MM.1S (cell line): ENCODE measurements around the gene DNAJC15.

Experiments used
- CTCF ChIP-seq: fragments of 300-600 bp; sonication (generic); IDR thresholded peaks from 2 replicates; pipeline ENCODE4 v1.5.1; 2016; ENCODE audit warnings: antibody characterized with exemption, low read length, mixed read lengths
- EZH2 ChIP-seq: fragments of 300-600 bp; sonication (generic); optimal IDR thresholded peaks from 2 replicates; pipeline ENCODE3; 2017; ENCODE audit warnings: low read depth, mild to moderate bottlenecking, antibody characterized with exemption, low read length, mixed read lengths
- EZH2phosphoT487 ChIP-seq: fragments of 300-600 bp; sonication (generic); IDR thresholded peaks from 2 replicates; pipeline ENCODE4 v1.6.1; 2018; ENCODE audit warnings: antibody characterized with exemption, low read length

GRCh38 chr13:43110658-43111057, 87.3 kb downstream of the DNAJC15 start:
- no peak for TF ChIP-seq CTCF
- TF ChIP-seq EZH2, result no peak
- no peak for TF ChIP-seq EZH2phosphoT487
